GM12874 (cell line): ENCODE measurements around the gene NEAT1.

ENCODE experiments used
- CTCF ChIP-seq: IDR thresholded peaks from 2 replicates; pipeline ENCODE4 v1.5.1; 2011; ENCODE audit warnings: low read depth, mild to moderate bottlenecking, control low read depth, low read length, moderate library complexity; ENCODE audit not compliant: insufficient read depth

The NEAT1 gene

GRCh38 chr11:65493367-65494176 lies 71.0 kb downstream of the NEAT1 start:
- no peak for TF ChIP-seq CTCF
